ENCODE data around the gene RPP25.

RPP25 gene, protein sequence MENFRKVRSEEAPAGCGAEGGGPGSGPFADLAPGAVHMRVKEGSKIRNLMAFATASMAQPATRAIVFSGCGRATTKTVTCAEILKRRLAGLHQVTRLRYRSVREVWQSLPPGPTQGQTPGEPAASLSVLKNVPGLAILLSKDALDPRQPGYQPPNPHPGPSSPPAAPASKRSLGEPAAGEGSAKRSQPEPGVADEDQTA

DNA sequence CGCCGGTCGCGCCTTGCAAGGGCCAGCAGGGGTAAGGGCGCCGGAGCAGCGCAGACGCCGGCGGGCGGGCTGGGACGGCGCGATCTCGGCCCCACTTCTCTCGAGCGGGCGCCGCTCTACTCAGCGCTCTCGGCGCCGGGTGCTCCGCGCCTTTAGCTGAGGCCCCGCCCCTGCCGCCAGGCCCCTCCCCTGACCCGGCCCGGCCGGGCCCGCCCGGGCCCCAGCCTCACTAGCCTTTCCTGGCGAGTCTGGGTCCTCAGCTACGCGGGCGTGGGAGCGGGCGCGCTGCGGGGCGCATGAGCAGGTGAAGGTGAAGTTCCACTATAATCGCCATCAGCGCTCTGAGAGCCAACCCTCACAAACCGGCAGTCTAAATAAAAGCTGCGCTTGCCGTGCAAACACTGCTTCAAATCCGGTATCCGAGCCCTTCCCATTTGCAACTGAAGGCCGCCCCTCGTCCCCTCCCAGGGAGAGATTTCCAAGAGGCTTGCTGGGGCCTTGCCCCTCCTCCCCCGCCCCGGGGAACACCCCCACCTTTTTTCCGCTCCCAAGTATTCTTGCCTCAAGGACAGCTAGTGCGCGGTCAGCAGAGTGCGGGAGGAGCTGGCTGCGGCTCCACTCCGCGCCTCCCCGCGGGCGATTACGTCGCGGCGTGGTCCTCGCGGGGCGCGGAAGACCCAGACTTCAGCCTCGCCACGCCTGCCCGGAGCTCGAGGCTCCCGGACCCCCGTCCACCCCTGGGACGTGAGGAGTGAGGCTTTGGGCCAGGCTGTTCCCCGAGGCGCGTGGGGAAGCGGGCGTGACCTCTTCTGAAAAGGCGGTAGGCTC lies at the start of gene RPP25:
TSS of gene RPP25 (minus strand) at position 125 of the 828 bp plus-strand sequence. CDS start 189 bp downstream, outside the sequence.
- DNase-seq (ENCODE audit: low read depth): peak; percentile 30

DNA sequence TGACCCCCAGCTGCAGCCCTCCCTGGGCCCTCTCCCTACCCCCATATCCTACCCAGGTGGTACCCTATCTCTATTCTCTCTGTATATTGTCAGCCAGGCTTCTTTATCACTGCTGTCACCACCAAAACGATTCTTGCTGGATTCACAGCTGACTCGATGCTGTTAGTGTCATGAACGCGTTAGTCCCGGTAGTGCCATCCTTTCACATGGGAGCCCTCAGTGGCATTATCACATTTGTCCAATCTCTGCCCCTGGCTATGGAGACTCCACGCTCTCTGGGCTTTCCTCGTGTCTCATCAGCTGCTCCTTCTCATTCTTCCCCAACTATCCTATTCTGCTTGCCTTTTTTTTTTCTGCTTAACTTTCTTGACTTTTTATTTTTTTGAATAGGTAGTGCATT lies 45.8 kb upstream of the RPP25 start:
- DNase-seq (ENCODE audit: low read depth): no peak

DNA sequence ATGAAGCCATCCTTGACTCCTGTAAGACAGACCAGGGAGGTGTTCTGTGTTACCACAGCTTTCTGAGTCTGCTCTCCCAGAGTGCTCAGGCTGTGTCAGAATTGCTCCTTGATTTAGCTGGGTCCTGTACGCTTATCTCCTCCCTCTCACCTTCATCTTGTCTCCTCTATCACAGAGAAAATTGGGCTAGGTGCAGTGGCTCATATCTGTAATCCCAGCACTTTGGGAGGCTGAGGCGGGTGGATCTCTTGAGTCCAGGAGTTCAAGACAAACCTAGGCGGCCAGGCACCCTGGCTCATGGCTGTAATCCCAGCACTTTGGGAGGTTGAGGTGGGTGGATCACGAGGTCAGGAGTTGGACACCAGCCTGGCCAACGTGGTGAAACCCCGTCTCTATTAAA lies 44.7 kb upstream of the RPP25 start:
- DNase-seq (ENCODE audit: low read depth): no peak

DNA sequence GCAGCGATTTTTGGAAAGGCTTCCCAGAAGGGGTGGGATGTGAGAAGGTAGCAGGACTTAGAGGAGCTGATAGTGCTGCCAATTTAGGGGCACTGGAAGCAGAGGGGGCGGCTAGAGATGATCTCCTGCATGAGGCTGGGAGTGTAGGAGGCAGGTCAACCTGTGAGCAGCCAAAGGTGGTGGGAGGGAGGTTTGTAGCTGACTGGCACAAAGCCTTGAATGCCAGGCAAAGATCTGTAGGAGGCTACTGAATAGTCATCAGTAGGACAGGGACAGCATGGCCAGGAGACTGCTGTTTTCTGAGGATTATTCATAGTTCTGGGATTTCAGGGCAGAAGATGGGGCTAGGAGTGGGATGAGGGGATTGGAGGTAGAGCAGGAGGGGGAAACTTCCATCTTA lies 41.0 kb upstream of the RPP25 start:
- DNase-seq (ENCODE audit: low read depth): no peak

DNA sequence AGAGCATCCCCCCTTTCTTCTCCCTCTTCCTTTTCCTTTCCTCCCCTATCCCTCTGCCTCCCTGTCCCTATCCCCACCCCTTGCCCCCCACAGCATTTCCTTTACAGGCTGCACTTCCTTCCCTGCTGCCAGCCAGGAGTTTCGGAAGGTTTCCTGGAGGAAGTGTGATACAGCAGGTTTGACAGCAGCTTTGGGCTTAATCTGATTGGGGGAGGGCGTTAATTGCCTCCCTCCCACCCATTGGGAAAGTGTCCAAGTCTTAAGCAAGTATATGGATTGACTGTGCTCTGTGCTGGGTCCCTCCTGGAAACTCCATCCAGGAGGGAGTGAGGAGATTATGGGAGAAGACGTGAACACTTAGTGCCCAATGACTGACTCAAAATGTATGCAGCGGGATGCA lies 40.6 kb upstream of the RPP25 start:
- no peak for DNase-seq (ENCODE audit: low read depth)

DNA sequence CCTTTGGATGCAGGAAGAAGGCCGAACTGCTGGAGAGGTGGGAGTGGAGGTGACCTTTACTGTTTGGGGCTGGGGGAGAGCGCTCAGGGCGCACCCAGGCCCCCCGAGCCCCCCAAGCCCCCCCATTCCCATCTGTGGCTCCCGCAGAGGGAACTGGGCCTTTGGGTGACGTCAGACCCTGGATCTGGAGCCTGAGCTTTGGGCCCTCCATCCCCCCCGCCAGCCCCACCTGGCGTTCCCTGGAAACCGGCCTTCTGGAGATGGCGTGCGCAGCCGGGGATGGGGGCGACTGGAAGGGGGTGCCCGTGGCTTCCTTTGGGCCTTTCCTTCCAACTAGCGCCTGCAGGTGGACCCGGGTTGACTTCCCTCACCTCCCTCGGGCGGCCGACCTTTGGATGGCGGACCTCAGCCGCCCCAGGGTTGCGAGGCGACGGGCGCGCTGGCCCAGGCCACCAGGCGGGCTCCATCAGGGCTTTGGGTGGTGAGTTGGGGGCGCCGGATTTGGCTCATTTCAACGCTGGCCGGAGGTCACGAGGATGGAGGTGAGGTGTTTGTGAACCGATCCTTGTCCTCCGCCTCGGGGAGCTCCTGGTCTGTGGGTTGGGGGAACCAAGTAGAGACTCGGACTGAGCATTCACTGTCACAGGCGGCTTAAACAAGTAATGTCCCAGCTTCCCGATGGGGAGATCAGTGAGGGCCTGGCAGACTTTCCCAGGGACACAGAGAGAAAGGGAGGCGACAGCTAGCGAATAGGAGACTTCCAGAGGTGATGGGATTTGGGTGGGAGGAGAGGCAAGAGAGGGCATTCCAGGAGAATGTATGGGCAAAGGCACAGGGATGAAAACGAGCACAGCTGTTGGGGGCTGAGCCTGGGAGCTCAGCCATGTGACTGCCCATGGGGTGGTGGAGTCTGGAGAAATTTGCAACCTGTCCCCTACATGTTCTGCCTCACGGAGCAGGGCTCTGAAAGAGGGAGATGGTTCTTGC lies 39.5 kb upstream of the RPP25 start:
- no peak for DNase-seq (ENCODE audit: low read depth)

DNA sequence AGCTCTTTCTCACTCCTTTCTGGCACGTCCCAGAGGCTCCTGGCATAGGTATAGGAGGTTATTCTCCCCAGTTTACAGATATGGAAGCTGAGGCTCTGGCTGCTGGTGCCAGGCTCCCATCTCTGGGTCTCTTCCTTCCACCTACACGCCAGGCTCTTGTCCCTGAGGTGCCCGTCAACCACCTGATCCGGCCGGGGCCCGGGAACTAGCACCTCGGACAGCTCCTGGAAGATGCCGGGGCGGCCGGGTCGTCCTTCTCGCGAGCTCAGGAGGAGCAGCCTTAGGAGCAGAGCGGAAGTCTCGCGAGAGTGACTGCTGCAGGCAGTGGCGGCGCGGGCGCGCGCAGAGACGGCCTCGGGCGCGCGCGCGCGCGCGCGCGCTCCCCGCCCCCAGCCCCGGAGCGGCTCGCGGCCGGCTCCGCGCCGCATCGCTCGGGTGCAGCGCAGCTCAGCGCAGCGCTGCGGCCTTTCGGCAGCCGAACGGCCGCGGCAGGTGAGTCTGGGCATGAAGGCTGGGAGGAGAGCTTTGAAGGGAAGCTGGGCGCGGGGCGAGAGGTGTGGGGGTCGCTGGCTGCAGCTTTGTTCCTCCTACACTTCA lies 38.7 kb upstream of the RPP25 start, which contains the start of gene SCAMP5:
TSS of gene SCAMP5 (plus strand) at position 382 of the 597 bp plus-strand sequence. CDS start 16,277 bp downstream, outside the sequence.
- peak; percentile 85 for DNase-seq (ENCODE audit: low read depth)

DNA sequence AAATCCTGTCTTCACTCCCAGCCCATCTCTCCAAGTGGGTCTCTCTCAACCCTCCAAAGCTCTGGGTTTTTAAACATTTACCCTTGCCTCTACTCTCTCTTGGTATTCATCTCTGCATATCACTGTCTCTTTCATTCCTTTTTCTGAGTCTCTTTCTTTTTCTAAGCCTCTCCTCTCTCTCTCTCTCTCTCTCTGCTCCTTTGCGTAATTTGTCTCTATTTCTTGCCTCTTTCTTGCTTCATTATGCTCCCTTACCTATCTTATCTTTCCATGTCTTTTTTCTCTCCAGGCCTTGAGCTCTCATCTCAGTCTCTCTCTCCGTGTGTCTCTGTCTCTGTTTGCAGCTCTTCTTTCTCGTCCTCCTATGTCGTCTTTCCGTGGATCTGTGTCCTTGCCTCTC lies 38.1 kb upstream of the RPP25 start:
- DNase-seq (ENCODE audit: low read depth): no peak

DNA sequence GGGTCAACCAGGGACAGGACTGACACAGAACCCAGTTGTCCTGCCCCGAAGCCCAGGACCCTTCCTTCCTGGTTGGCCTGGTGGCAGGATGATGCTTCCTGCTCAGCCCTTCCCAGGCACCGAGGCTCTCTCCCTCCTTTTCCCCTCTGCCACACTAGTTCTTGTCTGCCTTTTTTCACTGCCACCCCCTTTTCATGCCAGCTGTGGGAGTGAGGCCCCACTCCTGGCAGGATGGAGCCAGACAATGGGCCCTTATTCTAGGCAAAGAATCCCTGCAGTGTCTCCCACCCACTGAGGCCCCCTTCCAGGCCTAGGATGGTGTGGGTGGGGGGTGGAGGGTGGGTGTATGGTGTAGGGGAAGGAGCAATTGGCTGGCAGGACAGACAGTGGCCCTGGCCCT lies 37.7 kb upstream of the RPP25 start:
- no peak for DNase-seq (ENCODE audit: low read depth)

DNA sequence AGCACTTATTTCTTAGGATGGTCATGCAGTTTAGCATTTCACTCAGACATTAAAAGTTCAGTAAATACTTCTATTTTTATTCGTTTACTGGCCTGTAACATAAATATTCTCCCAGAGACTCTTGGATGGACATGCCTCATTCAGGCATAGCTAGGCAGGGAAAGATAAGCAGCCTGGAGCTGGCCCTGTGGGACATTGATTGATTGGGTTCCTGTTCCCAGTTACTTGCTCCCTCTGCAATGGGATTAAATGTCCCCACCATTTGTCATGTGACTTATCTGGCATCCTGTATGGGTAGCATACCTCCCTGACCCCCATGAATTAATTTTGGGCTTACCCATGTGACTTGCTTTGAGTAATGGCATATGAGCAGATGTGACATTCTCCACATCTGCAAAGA lies 36.0 kb upstream of the RPP25 start:
- no peak for DNase-seq (ENCODE audit: low read depth)

DNA sequence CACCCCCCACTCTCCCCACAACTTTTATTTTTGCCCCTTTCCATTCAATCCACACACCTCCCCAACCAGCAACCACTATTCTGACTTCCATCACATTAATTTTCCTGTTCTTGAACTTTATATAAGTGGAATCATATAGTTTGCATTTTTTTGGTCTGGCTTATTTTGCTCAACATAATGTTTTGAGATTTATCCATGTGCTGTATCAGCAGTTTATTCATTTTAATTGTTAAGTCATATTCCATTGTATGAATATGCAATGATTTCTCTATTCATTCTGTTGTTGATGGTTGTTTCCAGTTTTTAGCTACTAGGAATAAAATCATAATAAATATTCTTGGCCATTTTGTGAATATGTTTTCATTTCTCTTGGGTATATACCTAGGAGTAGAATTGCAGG lies 33.0 kb upstream of the RPP25 start:
- DNase-seq (ENCODE audit: low read depth): no peak

DNA sequence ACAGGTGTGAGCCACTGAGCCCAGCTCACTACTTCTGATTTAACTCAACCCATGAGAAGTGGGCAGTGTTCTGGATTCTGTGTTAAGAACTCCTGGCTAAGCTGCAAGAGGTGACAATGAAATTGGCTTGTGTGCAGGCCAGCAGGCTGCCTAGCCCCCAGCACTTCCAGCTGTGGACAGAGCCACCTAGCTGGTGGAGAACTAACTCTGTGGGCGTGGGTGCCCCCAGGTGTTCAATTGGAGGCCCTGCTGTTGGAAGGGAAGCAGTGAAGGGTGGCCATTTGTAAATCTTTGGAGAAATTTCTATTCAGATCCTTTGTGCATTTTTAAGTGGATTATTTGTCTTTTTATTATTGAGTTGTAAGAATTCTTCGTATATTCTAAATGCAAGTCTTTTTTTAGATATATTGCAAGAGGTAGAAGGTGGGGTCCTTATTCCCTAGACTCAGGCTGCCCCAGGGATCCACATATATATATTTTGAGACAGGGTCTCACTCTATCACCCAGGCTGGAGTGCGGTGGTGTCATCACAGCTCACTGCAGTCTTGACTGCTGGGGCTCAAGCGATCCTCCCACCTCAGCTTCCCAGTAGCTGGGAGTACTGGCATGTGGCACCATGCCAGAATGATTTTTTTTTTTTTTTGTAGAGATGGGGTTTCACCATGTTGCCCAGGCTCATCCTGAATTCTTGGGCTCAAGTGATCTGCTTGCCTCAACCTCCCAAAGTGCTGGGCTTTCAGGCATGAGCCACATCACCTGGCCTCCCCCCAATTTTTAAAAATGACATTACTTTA lies 31.6 kb upstream of the RPP25 start:
- no peak for DNase-seq (ENCODE audit: low read depth)

DNA sequence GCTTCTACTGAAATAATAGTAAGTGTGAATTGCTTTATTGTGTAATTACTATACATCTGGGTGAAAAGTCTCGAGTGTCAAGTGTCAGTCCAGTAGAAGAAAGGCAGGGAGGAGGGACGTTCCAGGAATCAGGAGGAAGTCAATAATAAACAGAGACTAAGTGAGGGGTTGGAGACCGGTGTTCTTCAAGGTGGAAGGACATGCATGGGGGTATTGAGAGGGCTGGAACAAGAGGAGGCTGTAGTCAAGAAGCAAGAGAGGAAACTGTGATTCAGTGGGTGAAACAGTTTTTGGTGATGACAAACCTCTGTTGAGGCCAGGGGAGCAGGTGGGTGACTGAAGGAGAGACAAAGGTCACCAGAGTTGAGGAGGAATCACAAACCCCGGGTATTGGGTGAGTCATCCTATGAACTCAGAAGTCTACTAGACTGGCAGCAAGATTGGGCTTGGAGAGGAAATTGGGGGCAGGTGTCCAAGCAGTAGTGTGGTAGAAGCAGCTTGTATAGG lies 27.2 kb upstream of the RPP25 start:
- no peak for DNase-seq (ENCODE audit: low read depth)

DNA sequence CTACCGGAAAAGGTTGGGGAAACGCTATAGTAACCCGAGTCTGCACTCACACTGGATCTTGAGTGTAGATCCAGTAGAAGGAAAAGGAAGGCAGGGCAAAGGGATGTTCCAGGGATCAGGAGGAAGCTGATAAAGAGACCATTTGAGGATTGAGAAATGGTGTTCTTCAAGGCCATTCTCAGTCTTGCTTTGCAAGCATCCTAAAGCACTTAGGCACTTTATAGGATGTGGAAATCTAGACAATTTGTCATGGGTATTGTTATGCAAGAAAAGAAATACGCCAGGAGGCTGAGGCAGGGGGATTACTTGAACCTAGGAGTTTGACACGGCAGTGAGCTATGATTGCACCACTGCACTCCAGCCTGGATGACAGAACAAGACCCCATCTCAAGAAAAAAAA lies 25.6 kb upstream of the RPP25 start:
- DNase-seq (ENCODE audit: low read depth): no peak

DNA sequence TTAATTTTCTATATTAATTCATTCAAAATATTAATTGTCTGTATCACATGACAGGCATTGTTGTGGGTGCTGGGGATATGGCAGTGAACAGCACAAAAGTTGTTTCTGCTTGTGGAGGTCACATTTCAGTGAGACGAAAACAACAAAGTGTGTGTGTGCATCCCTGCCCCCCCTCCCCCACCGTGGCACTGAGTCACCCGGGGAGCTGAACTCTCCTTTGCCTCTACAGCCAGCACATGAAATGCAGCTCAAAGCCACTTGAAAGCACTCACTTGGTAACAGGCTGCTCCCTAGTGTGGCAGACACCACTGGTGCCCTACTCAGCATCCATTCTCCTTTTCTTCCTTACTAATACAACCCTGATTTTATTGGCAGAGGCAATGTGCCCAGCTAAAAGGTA lies 21.9 kb upstream of the RPP25 start:
- DNase-seq (ENCODE audit: low read depth): no peak

DNA sequence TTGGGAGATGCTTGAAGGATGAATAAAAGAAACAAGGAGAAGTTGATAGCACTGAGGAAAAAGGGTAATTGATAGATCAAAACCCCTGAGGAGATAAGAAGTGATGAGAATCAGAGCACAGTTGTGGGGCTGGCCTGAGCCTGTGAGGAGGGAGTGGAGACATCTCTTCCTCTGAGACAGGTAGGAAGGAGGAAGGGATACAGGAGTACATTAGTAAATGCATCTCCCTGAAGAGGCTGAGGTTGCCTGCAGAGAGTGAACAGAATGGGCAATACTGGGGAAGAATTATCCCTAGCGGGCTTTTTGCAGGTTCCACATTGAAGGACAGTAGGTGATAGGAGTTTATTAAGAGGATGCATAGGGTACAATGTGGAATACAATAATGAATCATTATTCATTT lies 21.5 kb upstream of the RPP25 start:
- no peak for DNase-seq (ENCODE audit: low read depth)

DNA sequence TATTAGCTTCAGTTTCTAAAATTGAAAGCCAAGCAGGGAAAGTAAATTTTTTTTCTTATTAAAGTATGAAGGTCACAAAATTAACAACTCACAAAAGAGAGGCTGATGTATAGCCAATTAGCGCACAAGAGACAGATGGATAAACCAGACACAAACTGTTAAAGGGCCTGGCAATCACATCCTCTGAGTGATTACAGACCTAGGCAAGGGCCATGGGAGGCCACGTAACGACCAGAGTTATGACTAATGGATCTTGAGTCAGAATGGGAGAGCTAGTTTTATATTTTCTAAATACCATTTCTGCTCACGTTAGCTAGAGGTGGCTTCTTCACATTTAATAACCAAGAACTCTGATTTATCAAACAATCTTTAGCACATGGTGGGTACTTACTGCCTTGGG lies 21.0 kb upstream of the RPP25 start:
- DNase-seq (ENCODE audit: low read depth): no peak

DNA sequence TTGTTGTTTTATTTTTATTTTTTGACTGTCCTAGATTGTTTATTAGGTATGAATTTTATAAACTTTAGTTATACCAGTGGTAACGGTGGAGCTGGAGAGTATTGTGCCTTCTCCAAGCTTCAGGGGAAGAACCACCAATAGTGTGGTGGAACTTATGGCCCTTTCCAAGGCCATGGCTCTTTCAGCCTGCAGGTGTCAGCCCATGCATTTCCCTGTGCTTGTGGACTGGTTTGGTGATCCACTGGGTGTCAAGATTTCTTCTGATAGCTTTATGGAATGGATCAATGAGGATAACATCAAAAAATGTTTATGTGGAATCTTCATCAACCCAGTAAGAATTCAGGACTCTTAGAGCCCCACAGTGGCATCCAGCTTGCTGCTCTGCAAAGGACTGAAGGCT lies 19.6 kb upstream of the RPP25 start:
- DNase-seq (ENCODE audit: low read depth): no peak

DNA sequence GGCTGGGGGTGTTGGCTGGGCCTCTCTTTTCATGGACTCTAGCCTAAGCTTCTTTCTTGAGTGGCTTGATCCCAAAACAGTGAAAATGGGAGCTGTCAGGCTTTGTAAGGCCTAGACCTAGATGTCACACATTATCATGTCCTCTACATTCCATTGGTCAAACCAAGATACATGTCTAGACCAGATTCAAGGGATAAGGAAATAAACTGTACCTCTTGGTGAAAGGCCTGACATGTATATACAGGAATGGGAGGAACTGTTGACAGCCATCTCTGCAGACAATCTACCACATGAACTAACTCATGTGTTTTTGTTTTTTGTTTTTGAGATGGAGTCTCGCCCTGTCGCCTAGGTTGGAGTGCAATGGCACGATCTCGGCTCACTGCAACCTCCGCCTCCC lies 11.1 kb upstream of the RPP25 start:
- no peak for DNase-seq (ENCODE audit: low read depth)

DNA sequence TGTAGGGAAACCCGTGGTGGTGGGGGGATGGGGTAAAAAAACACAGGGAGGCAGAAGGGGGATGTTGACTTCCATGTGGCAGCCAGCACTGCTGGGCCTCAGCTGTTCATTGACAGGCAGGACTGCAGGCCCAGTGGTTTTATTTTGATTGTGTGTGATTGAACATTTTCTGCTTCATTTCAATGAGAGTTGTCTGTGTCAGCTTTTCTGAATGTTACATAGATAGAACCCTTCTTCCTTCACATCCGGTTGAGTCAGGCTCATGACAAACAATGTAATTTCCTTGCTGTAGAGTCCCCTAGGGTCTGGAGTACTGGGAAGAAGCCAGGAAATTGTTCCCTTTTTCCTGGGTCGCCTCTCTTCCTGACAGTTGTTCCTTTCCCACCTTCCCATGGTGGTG lies 8.2 kb upstream of the RPP25 start:
- DNase-seq (ENCODE audit: low read depth): no peak

DNA sequence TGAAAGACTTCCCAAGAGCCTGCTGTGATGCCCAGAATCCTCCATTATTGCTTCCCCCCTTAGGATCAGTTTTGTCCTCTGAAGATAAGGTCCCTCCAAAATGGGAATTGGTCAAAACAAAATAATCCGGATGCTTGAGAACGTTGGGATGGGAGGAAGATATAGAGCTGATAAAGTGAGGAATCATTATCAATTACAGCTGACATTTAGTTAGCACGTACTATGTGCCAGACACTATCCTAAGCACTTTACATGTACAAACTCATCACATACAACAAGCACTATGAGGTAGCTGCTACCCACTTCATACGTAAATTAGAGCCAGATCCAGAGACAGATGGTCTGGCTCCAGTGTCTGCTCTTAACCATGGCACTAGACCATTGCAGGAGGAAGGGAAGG lies 6.6 kb upstream of the RPP25 start:
- no peak for DNase-seq (ENCODE audit: low read depth)

Measured in fibroblast of the conjunctiva (primary cell).